Stomach (tissue), 9 donors: ENCODE measurements around the gene RGS8. TPM values are rescaled to one million over a fixed set of nuclear protein-coding genes. Genes with fewer than 3 reads are reported as not detected.

Experiments
- DNase-seq, 2 donors: peaks; one replicate each; pipeline versions ENCODE4 v3.0.0 to v3.0.0-alpha.2; 2013 to 2019
- H3K27ac ChIP-seq, 5 donors: fragments of 200-600 bp in 4 of 5; sonication (generic) in 4 of 5; one replicate each; pipeline ENCODE4 v1.5.1; 2013 to 2019; ENCODE audit warnings: mild to moderate bottlenecking in 1 of 5, moderate library complexity in 1 of 5
- H3K27me3 ChIP-seq, 3 donors: fragments of 200-600 bp; sonication (generic); one replicate each; pipeline ENCODE4 v1.5.1; 2017 to 2019; ENCODE audit warnings: mixed run types in 1 of 3
- H3K36me3 ChIP-seq, 4 donors: fragments of 200-600 bp; sonication (generic); 1 replicate in 3 of 4; 2 replicates in 1 of 4; pipeline ENCODE4 v1.5.1; 2016 to 2019
- H3K4me1 ChIP-seq, 4 donors: fragments of 200-600 bp; sonication (generic); one replicate each; pipeline ENCODE4 v1.5.1; 2016 to 2019
- H3K4me3 ChIP-seq, 4 donors: fragments of 200-600 bp; sonication (generic) in 3 of 4; one replicate each; pipeline ENCODE4 v1.5.1; 2016 to 2019; ENCODE audit warnings: mild to moderate bottlenecking in 1 of 4
- H3K9me3 ChIP-seq, 4 donors: fragments of 200-600 bp; sonication (generic); one replicate each; pipeline ENCODE4 v1.5.1; 2016 to 2019
- EP300 ChIP-seq: sonication (generic); formaldehyde crosslinking; IDR thresholded peaks from one replicate; pipeline ENCODE4 v1.6.1; 2017; ENCODE audit warnings: antibody characterized with exemption
- POLR2A ChIP-seq, 4 donors: fragments of 450-650 bp; IDR thresholded peaks; one replicate each; pipeline ENCODE4 v1.6.1; 2016; ENCODE audit warnings: antibody characterized with exemption in 4 of 4, control low read depth in 2 of 4, mild to moderate bottlenecking in 1 of 4, moderate library complexity in 1 of 4
- POLR2AphosphoS5 ChIP-seq, 3 donors: sonication (generic); formaldehyde crosslinking; IDR thresholded peaks; one replicate each; pipeline ENCODE4 v1.6.1; 2016; ENCODE audit warnings: antibody characterized with exemption in 3 of 3
- WGBS, 5 donors: extraction: QIAGEN DNeasy Blood & Tissue Kit in 3 of 5; methylation state at CpG; one replicate each; pipeline versions ENCODE4 v1.1.5 to v1.1.7; 2013 to 2018; 5-methylcytosine and 5-hydroxymethylcytosine counted together
- intact Hi-C: fragments of 100-400 bp; cut with DNase I; formaldehyde crosslinking; loops from one replicate; pipeline ENCODE4 v1.15.1; 2023; ENCODE audit warnings: low total_unique reads
- polyA plus RNA-seq, 3 donors: library from polyadenylated mRNA; stranded (reverse); fragments of 200-250 nt; gene quantifications; one replicate each; pipeline ENCODE4 v1.2.3, GENCODE V29; 2013
- total RNA-seq, 5 donors: library from RNA; depleted of rRNA; stranded (reverse); fragments of >200 nt; gene quantifications; one replicate each; pipeline versions ENCODE4 v1.1.0 to v1.2.3, GENCODE V29; 2014 to 2016
- TF ChIP-seq, protein P1 (sequence below), 7 experiments: fragments of 450-650 bp in 4 of 7; fragments of 200-600 bp in 3 of 7; sonication (generic) in 3 of 7; IDR thresholded peaks; one replicate each; pipeline ENCODE4 v1.5.1; 2016 to 2019; ENCODE audit warnings: antibody characterized with exemption in 7 of 7, control low read depth in 2 of 7, mild to moderate bottlenecking in 1 of 7
- donor health status: healthy with polysubstance abuse.
- donor health status: Bipolar disorder and iron deficiency.
- donor health status: healthy.

Gene RGS8
- total and polyA plus RNA-seq, 8 donors: not detected

DNA sequence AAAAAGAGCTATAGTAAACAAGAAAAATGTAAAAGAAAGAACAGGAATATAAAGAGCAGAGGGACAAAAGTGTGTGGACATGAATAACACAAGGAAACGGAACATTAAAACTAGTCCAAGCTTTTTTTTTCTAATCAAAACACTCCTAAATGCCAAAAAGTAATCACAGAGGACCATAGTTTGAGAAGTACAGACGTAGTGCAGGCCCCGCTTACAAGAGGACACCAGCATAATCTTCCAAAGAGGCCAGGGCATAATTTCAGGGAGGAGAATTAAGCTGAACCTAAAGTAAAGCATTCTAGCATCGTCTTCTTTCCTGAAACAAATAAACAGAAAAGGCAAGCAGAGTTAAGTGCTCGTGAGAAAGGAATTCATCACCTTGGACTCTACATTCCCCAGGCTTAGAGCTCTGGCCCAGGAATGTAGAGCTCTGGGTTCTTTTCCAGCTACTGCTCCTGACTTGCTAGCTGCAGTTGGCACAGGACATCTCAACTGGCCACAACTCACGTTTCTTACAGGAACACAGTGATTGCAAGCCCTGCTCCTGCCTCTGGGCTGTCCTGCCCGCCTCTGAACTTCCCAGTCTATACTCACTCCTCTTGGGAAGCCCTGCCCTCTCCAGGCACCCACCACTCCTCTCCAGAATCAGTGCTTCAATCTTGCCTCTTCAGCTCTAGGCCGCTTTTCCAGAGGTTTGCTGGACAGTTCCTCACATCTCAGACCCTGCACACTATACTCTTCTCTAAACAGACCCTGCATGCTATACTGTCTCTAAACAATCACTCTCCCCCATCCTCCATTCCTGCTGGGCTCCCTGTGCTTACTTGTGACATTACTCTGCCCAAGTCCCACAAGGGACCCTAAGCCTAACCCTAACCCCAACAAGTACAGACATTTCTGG lies 9.8 kb downstream of the RGS8 start:
- intact Hi-C loops: no loop called here
- no peaks in the 10 kb centered on the region for H3K9me3 ChIP-seq
- peak overlapping the region in 2 of 5 donors; percentile 41 to 67 for H3K27ac ChIP-seq
- no peak overlapping the region for H3K4me3 ChIP-seq
- H3K27me3 ChIP-seq: peaks cover 0 to 10% (median 5%) of the 10 kb centered on the region in 3 donors
- TF ChIP-seq, protein P1, sequence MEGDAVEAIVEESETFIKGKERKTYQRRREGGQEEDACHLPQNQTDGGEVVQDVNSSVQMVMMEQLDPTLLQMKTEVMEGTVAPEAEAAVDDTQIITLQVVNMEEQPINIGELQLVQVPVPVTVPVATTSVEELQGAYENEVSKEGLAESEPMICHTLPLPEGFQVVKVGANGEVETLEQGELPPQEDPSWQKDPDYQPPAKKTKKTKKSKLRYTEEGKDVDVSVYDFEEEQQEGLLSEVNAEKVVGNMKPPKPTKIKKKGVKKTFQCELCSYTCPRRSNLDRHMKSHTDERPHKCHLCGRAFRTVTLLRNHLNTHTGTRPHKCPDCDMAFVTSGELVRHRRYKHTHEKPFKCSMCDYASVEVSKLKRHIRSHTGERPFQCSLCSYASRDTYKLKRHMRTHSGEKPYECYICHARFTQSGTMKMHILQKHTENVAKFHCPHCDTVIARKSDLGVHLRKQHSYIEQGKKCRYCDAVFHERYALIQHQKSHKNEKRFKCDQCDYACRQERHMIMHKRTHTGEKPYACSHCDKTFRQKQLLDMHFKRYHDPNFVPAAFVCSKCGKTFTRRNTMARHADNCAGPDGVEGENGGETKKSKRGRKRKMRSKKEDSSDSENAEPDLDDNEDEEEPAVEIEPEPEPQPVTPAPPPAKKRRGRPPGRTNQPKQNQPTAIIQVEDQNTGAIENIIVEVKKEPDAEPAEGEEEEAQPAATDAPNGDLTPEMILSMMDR (IDR thresholded peaks at IDR 0.05): no peak
- TF ChIP-seq POLR2AphosphoS5 (IDR thresholded peaks at IDR 0.05) (no peak), POLR2A (IDR thresholded peaks at IDR 0.05) (no peak), EP300 (no peak)
- H3K36me3 ChIP-seq: no peaks in the 10 kb centered on the region
- 47 to 62% (median 59%) methylated on average over 8 of the region's 8 CpGs for WGBS, 5 donors
- peaks cover 0 to 22% (median 9%) of the 10 kb centered on the region in 4 donors for H3K4me1 ChIP-seq
- peak in 1 of 2 donors; percentile 33 for DNase-seq

GRCh38 chr1:182672487-182672836 lies 11.9 kb downstream of the RGS8 start:
- Histone ChIP-seq H3K27me3 (peaks cover 0 to 10% (median 5%) of the 10 kb centered on the region in 3 donors), H3K4me1 (peaks cover 0 to 22% (median 9%) of the 10 kb centered on the region in 4 donors), H3K27ac (no peak overlapping the region), H3K4me3 (no peak overlapping the region), H3K9me3 (no peaks in the 10 kb centered on the region), H3K36me3 (no peaks in the 10 kb centered on the region)
- intact Hi-C loops: no loop called here
- 41 to 50% (median 48%) methylated on average over 1 of the region's 1 CpG for WGBS, 5 donors
- no peak for TF ChIP-seq POLR2A (IDR thresholded peaks at IDR 0.05)
- TF ChIP-seq POLR2AphosphoS5 (IDR thresholded peaks at IDR 0.05): no peak
- no peak for TF ChIP-seq EP300
- TF ChIP-seq, protein P1 (IDR thresholded peaks at IDR 0.05): no peak
- DNase-seq: no peak

DNA sequence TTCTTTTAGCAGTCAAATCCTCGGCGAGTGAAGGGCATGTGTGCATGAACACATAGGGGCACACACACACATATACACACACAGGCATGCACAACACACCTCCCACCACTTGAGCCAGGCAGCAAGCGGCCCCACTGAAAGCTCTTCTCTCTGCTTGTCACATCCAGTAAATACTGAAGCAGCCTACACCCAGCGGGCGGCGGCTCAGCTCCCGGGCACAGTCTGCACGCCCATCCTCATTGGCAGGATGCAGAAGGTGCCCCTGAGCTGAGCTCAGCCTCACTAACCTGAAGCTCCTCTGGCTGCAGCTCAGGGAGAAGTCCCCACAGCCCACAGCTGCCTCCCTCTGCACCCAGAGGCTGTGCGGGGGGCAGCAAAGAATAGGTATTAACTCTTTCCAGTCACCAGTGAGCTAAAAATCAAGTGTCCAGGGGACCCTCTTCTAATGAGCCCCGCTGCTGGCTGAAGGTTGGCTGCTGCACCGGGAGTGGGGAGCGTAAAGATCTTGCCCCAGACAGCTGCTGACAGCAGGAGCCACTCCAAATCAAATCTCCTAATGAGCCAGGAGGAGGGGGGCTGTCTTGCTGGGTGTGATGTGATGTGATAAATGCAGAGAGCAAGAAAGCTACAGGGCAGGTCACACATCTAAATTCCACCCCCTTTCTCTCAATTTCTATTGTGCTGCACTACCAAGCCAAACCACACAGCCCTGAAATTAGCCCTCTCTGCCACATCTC lies 12.5 kb downstream of the RGS8 start:
- intact Hi-C loops: no loop called here
- Histone ChIP-seq H3K4me1 (peaks cover 0 to 22% (median 9%) of the 10 kb centered on the region in 4 donors), H3K27me3 (peaks cover 0 to 10% (median 5%) of the 10 kb centered on the region in 3 donors), H3K4me3 (no peak overlapping the region), H3K36me3 (no peaks in the 10 kb centered on the region), H3K27ac (no peak overlapping the region), H3K9me3 (no peaks in the 10 kb centered on the region)
- 29 to 49% (median 43%) methylated on average over 11 to 12 of the region's 12 CpGs for WGBS, 5 donors
- peak in 1 of 2 donors; percentile 37 for DNase-seq
- no peak for TF ChIP-seq POLR2A (IDR thresholded peaks at IDR 0.05)
- no peak for TF ChIP-seq POLR2AphosphoS5 (IDR thresholded peaks at IDR 0.05)
- TF ChIP-seq, protein P1 (IDR thresholded peaks at IDR 0.05): no peak
- TF ChIP-seq EP300: no peak

DNA sequence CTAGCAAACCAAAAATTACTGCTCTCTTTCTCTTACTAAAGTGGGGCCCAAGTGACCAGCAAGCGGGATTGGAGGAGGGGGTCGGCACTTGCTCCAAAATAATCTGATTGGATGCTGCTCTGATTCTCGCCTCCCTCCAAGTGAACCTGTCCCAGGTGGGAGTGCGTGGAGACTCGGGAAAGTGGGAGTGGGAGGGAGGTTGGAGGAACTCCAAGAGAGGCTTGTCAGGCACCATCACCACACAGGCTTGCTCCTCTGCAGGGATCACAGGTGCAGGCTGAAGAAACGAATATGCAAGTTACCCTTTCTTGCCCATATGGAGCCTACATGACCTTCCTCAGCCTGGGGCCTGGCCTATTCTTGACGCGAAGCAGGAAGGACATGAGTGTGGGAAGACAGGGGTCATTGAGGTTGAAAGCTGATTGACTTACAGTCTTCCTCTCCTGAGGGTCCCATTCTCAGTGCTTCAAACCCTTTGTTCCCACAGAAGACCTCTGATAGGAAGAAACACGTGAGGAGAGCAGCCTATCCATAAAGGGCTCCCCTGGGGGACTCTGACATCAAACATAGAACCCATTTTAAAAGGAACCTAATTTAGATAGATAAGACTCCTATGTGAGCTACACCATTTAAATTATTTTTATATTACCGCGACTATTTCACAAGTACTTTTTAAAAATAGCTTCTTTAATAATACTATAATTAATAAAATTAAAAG lies 14.2 kb downstream of the RGS8 start:
- intact Hi-C loops: no loop called here
- TF ChIP-seq EP300 (no peak), POLR2AphosphoS5 (IDR thresholded peaks at IDR 0.05) (no peak), POLR2A (IDR thresholded peaks at IDR 0.05) (no peak)
- TF ChIP-seq, protein P1 (IDR thresholded peaks at IDR 0.05): no peak
- H3K4me1 ChIP-seq: peaks cover 0 to 18% (median 7%) of the 10 kb centered on the region in 4 donors
- H3K27me3 ChIP-seq: peaks cover 0 to 10% (median 5%) of the 10 kb centered on the region in 3 donors
- H3K9me3 ChIP-seq: no peaks in the 10 kb centered on the region
- H3K36me3 ChIP-seq: no peaks in the 10 kb centered on the region
- WGBS, 5 donors: 88 to 95% (median 92%) methylated on average over 11 of the region's 11 CpGs
- no peak overlapping the region for H3K27ac ChIP-seq
- DNase-seq: no peak
- H3K4me3 ChIP-seq: no peak overlapping the region
